Activated T-helper 17 cell treated with anti-CD3 and anti-CD28 coated beads, Interleukin-2, amount 50 U/mL, for 72 hours (primary cell): ENCODE measurements around the gene KRT28. TPM values are rescaled to one million over a fixed set of nuclear protein-coding genes. Genes with fewer than 3 reads are reported as not detected.

Experiments
- total RNA-seq, 2 donors: library from RNA; stranded (reverse); gene quantifications; one replicate each; pipeline ENCODE4 v1.2.3, GENCODE V29; 2022

KRT28 gene
- total RNA-seq, 2 donors from 2014 or later: not detected

Other genes with a start within 250 kb of the KRT28 start
- 100 to 1,000 TPM; 140 to 304 TPM for gene CCR7, start 234.5 kb downstream of the KRT28 start, total RNA-seq
- 10 to 100 TPM; 82.1 to 85.5 TPM for gene SMARCE1, start 152.1 kb downstream of the KRT28 start, total RNA-seq
- gene KRT222, start 134.8 kb downstream of the KRT28 start, total RNA-seq: not detected
- gene KRT24, start 96.2 kb downstream of the KRT28 start, total RNA-seq: not detected
- not detected for gene KRT25, start 44.6 kb downstream of the KRT28 start, total RNA-seq
- gene KRT26, start 27.8 kb downstream of the KRT28 start, total RNA-seq: not detected
- not detected for gene KRT27, start 17.4 kb downstream of the KRT28 start, total RNA-seq
- gene KRT10, start 22.7 kb upstream of the KRT28 start, total RNA-seq: 10 to 100 TPM; 29.0 to 45.9 TPM
- gene KRT12, start 67.3 kb upstream of the KRT28 start, total RNA-seq: not detected
- not detected for gene KRT20, start 85.3 kb upstream of the KRT28 start, total RNA-seq
- under 1 TPM in 1 of 2 donors, not detected in 1; 0.50 TPM for gene KRT23, start 137.7 kb upstream of the KRT28 start, total RNA-seq
- not detected for gene KRT39, start 167.0 kb upstream of the KRT28 start, total RNA-seq
- gene KRT40, start 184.4 kb upstream of the KRT28 start, total RNA-seq: not detected
- not detected for gene KRTAP3-3, start 194.2 kb upstream of the KRT28 start, total RNA-seq
- gene KRTAP3-2, start 199.9 kb upstream of the KRT28 start, total RNA-seq: not detected
- gene KRTAP3-1, start 209.2 kb upstream of the KRT28 start, total RNA-seq: not detected
- not detected for gene KRTAP1-5, start 227.2 kb upstream of the KRT28 start, total RNA-seq
- gene KRTAP1-4, start 230.2 kb upstream of the KRT28 start, total RNA-seq: not detected
- gene KRTAP1-3, start 234.9 kb upstream of the KRT28 start, total RNA-seq: not detected
- gene KRTAP1-1, start 241.5 kb upstream of the KRT28 start, total RNA-seq: not detected
- not detected for gene KRTAP2-1, start 247.4 kb upstream of the KRT28 start, total RNA-seq